ENCODE data around the gene KLK13. TPM values are rescaled to one million over a fixed set of nuclear protein-coding genes. Genes with fewer than 3 reads are reported as not detected.

The KLK13 gene
- total RNA-seq, 4 donors from 2014 or later = 0.22 to 0.73 TPM; not detected in 2

GRCh38 chr19:51036519-51036918, 28.4 kb downstream of the KLK13 start:
- Histone ChIP-seq H3K27ac (no peak overlapping the region), H3K9me3 (no peaks in the 10 kb centered on the region), H3K36me3 (no peaks in the 10 kb centered on the region), H3K4me3 (replicated peaks in 1 of 3) (no peak overlapping the region), H3K4me1 (no peaks in the 10 kb centered on the region), H3K27me3 (no peaks in the 10 kb centered on the region)
- 43 to 44% methylated on average over 9 of the region's 9 CpGs for WGBS, 2 donors
- no peak for TF ChIP-seq POLR2A (IDR thresholded peaks at IDR 0.05)
- no peak for TF ChIP-seq CTCF (IDR thresholded peaks at IDR 0.05)
- DNase-seq = no peak
- intact Hi-C loops (cut with DNase I) = no loop called here

GRCh38 chr19:51034704-51035103, 30.2 kb downstream of the KLK13 start, which contains the start of gene KLK12:
KLK12 (minus strand) TSS chr19:51035002; CDS start chr19:51034621, 381 bp downstream.
- no peak within 1 kb of the TSS for H3K4me3 ChIP-seq (replicated peaks in 1 of 3)
- no peak within 1 kb of the TSS for H3K27ac ChIP-seq
- no peak for DNase-seq
- WGBS, 2 donors = 26 to 50% methylated on average over 11 of the region's 11 CpGs
- H3K27me3 ChIP-seq = no peaks in the 10 kb centered on the region
- no peaks in the 10 kb centered on the region for H3K36me3 ChIP-seq
- H3K4me1 ChIP-seq = no peaks in the 10 kb centered on the region
- H3K9me3 ChIP-seq = no peaks in the 10 kb centered on the region
- TF ChIP-seq POLR2A (IDR thresholded peaks at IDR 0.05) (no peak), CTCF (IDR thresholded peaks at IDR 0.05) (no peak)
- intact Hi-C loops (cut with DNase I) = no loop called here

- Histone ChIP-seq H3K4me1 (no peaks in the 10 kb centered on the region), H3K9me3 (no peaks in the 10 kb centered on the region), H3K36me3 (no peaks in the 10 kb centered on the region), H3K4me3 (replicated peaks in 1 of 3) (no peak overlapping the region), H3K27ac (no peak overlapping the region), H3K27me3 (no peaks in the 10 kb centered on the region)
- no peak for DNase-seq
- TF ChIP-seq POLR2A (IDR thresholded peaks at IDR 0.05) (no peak), CTCF (IDR thresholded peaks at IDR 0.05) (no peak)
- intact Hi-C loops (cut with DNase I) = no loop called here
- WGBS, 2 donors = 91% methylated on average over 28 of the region's 28 CpGs
Measured at GRCh38 chr19:51031880-51032225, 33.0 kb downstream of the KLK13 start.

- no peak overlapping the region for H3K4me3 ChIP-seq (replicated peaks in 1 of 3)
- no peak for DNase-seq
- H3K27me3 ChIP-seq = no peaks in the 10 kb centered on the region
- no peak overlapping the region for H3K27ac ChIP-seq
- 86 to 94% methylated on average over 7 of the region's 7 CpGs for WGBS, 2 donors
- H3K9me3 ChIP-seq = no peaks in the 10 kb centered on the region
- H3K36me3 ChIP-seq = no peaks in the 10 kb centered on the region
- TF ChIP-seq POLR2A (IDR thresholded peaks at IDR 0.05) = no peak
- no peak for TF ChIP-seq CTCF (IDR thresholded peaks at IDR 0.05)
- no peaks in the 10 kb centered on the region for H3K4me1 ChIP-seq
- intact Hi-C loops (cut with DNase I) = no loop called here
Measured at GRCh38 chr19:51031220-51031879, 33.5 kb downstream of the KLK13 start.

GRCh38 chr19:51030631-51031030, 34.3 kb downstream of the KLK13 start:
- no peak overlapping the region for H3K4me3 ChIP-seq (replicated peaks in 1 of 3)
- no peaks in the 10 kb centered on the region for H3K27me3 ChIP-seq
- H3K9me3 ChIP-seq = no peaks in the 10 kb centered on the region
- H3K27ac ChIP-seq = no peak overlapping the region
- DNase-seq = no peak
- no peaks in the 10 kb centered on the region for H3K36me3 ChIP-seq
- TF ChIP-seq CTCF (IDR thresholded peaks at IDR 0.05) (no peak), POLR2A (IDR thresholded peaks at IDR 0.05) (no peak)
- intact Hi-C loops (cut with DNase I) = no loop called here
- no peaks in the 10 kb centered on the region for H3K4me1 ChIP-seq
- 82 to 89% methylated on average over 13 of the region's 13 CpGs for WGBS, 2 donors

Data from thyroid gland (tissue), 4 donors.